HL-60/S4 (cell line): ENCODE data around the gene MKNK1.

Source experiments
- in situ Hi-C: fragments of 300-500 bp; cut with MboI; formaldehyde crosslinking; loops from 2 replicates; pipeline ENCODE4 v1.14.3; 2022; ENCODE audit warnings: low sequenced_read_pairs

Gene MKNK1

DNA sequence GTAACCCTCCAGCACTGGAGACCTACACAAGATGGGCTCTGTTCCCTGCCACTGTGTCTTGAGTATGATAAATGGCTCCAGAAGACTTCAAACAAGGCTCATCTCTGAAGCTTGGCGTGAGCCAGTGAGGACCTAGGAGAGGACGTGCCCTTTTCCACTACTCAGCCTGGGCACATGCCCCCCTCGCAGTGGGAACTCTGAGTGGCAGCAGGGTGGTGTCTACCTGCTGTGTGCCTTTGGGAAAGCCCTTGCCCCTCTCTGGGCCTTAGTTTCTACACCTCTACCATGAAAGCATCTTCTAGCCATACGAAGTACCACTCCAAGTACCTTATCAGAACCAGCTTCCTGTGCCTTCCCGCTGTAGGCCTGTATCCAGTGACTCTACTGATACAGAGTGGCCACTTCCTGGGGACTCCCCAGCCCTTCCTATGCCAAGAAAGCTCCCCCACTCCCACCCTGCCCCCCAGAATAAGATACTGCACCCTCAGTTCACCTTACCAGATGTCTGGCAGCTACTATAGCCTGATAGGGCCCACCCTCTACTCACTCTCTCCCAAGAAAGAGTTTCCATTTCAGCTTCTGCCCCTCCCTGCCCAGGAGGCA, 15.7 kb upstream of the MKNK1 start:
- in situ Hi-C loops: no loop called here

- in situ Hi-C loops: no loop called here
Measured at GRCh38 chr1:46618754-46619415, 14.8 kb upstream of the MKNK1 start.

- in situ Hi-C loops: no loop called here
Measured at GRCh38 chr1:46617833-46618232, 13.8 kb upstream of the MKNK1 start.

- in situ Hi-C loops: no loop called here
Measured at GRCh38 chr1:46617108-46617800, 13.2 kb upstream of the MKNK1 start.

- in situ Hi-C loops: no loop called here
Measured at GRCh38 chr1:46616277-46617107, 12.4 kb upstream of the MKNK1 start, which contains the start of gene MOB3C. Gene MOB3C (minus strand): TSS chr1:46616811. CDS start chr1:46613321, 3,490 bp downstream.

GRCh38 chr1:46615735-46616134, 11.7 kb upstream of the MKNK1 start:
- in situ Hi-C loops: no loop called here

GRCh38 chr1:46615088-46615487, 11.0 kb upstream of the MKNK1 start:
- in situ Hi-C loops: no loop called here

GRCh38 chr1:46614604-46614984, 10.5 kb upstream of the MKNK1 start:
- in situ Hi-C loops: no loop called here

GRCh38 chr1:46613661-46614603, 9.9 kb upstream of the MKNK1 start:
- in situ Hi-C loops: no loop called here

DNA sequence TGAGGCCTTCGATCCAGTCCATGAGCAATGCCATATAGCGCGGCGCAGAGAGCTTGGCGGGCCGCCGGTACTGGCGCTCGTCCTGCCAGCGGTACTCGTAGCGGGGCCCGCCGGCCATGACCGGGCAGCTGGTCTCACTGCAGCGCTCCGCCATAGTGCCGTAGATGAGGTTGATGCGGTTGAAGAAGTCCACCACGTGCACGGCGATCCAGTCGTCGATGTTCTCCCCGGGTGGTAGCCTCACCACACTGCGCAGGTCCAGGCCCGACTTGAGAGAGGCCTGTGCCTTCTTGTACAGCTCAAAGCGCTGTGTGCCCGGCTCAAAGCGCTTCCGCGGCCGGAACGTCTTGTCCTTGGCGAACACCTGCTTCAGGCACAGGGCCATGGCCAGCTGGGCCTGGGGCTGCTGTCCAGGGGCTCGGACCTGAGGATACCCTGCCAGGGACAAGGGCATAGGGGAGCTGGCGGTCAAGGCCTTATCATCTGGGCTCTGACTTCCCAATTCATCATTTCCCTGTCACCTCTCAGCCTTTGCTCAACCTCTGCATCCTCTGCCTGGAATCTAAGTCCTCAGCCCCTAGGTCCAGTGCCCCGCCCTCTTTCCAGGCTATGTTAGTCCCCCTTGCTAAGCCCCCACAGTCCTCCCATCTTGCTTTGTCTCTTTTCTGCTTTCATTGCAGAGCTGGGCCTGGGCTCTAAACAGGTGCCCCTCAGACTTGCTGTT, 9.0 kb upstream of the MKNK1 start:
- in situ Hi-C loops: no loop called here

GRCh38 chr1:46611691-46612221, 7.7 kb upstream of the MKNK1 start:
- in situ Hi-C loops: no loop called here

- in situ Hi-C loops: no loop called here
Measured at GRCh38 chr1:46607345-46608130, 3.5 kb upstream of the MKNK1 start.

DNA sequence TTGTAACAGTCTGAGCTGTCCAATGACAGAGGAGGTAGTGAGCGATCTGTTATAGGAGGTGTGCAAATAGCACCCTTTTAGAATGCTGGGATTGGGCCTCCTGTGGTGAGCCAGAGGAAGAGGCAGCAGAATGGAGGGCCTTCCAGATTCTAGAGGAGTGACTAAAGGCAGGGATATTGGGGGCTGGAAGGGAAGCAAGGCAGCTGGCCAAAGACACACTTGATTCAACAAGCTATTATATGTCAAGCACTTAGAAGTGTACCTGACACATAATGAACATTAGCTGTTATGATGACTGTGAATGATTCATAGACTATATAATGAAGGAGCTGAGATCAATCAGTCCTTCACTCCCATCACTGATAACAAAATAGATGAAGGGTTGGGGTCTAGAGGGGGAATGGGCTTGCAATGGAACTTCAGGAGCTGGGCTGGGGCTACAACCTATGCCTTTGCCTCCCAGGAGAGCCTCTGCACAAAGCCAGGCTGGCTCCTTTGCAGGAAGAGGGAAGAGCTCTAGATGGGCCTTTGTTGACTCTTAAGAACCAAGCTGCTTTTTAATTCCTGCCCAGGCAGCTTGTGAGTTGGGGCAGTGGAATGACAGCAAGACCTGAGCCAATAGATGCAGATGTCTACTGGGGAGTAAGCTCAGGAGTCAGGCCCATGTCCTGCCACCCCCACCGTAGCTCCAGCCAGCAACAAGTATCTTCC, 2.3 kb upstream of the MKNK1 start:
- in situ Hi-C loops: no loop called here

GRCh38 chr1:46605232-46605631, 1.2 kb upstream of the MKNK1 start:
- in situ Hi-C loops: no loop called here

- in situ Hi-C loops: no loop called here
Measured at GRCh38 chr1:46603481-46603857, 599 bp downstream of the MKNK1 start.

GRCh38 chr1:46601257-46602007, 2.6 kb downstream of the MKNK1 start:
- in situ Hi-C loops: no loop called here
